Mucosa of descending colon (tissue), 3 donors: ENCODE measurements around the gene LRP1B. TPM values are rescaled to one million over a fixed set of nuclear protein-coding genes. Genes with fewer than 3 reads are reported as not detected.

Source experiments
- ATAC-seq: fragments of 200-7000 bp; cut with Tn5 transposase; one replicate; pipeline ENCODE4 v1.9.1; 2020; ENCODE audit warnings: mild to moderate bottlenecking, moderate library complexity
- DNase-seq, 3 donors: peaks; one replicate each; pipeline ENCODE4 v3.0.0-alpha.2; 2020
- H3K36me3 ChIP-seq: fragments of 200-600 bp; one replicate; pipeline ENCODE4 v1.8.0; 2021; ENCODE audit warnings: low read depth, mild to moderate bottlenecking
- H3K4me1 ChIP-seq: fragments of 200-600 bp; one replicate; pipeline ENCODE4 v1.8.0; 2021; ENCODE audit warnings: low read depth, mild to moderate bottlenecking
- H3K4me3 ChIP-seq: fragments of 200-600 bp; one replicate; pipeline ENCODE4 v1.8.0; 2021; ENCODE audit warnings: mild to moderate bottlenecking
- H3K9me3 ChIP-seq: fragments of 200-600 bp; one replicate; pipeline ENCODE4 v1.8.0; 2021; ENCODE audit warnings: mild to moderate bottlenecking
- CTCF ChIP-seq: fragments of 200-600 bp; IDR thresholded peaks from one replicate; pipeline ENCODE4 v1.8.0; 2022; ENCODE audit warnings: antibody characterized with exemption, mild to moderate bottlenecking
- intact Hi-C, 2 donors: fragments of 100-400 bp; cut with DNase I in 1 of 2; cut with micrococcal nuclease in 1 of 2; formaldehyde crosslinking; loops; one replicate each; pipeline versions ENCODE4 v1.11.0 to v1.11.1; 2022; cut with DNase I, micrococcal nuclease
- total RNA-seq, 3 donors: library from RNA; stranded (reverse); fragmentation: NEBNext Ultra II Directional in 2 of 3; extraction: Animal tissue kit (Norgen Biotek cat#: 25700) in 2 of 3; gene quantifications; one replicate each; pipeline versions ENCODE4 v1.2.1 to v1.2.4, GENCODE V29; 2021 to 2023
- donor health status: DM: no; HTN: no; CAD: no; lungs with moderate emphysema.
- donor health status: DM: no; HTN: no; CAD: no.
- donor health status: DM: no; HTN: yes; CAD: no.

The LRP1B gene
- total RNA-seq, 3 donors from 2014 or later: 0.12 to 1.6 (median 0.20) TPM

GRCh38 chr2:140862181-140862580, 1268.6 kb downstream of the LRP1B start:
- intact Hi-C loops: no loop called here
- Histone ChIP-seq H3K4me3 (no peak overlapping the region), H3K9me3 (no peaks in the 10 kb centered on the region), H3K4me1 (no peaks in the 10 kb centered on the region), H3K36me3 (no peaks in the 10 kb centered on the region)
- no peak for ATAC-seq
- TF ChIP-seq CTCF: no peak
- no peak for DNase-seq

- intact Hi-C loops: no loop called here
- no peaks in the 10 kb centered on the region for H3K9me3 ChIP-seq
- H3K4me3 ChIP-seq: no peak overlapping the region
- H3K4me1 ChIP-seq: no peaks in the 10 kb centered on the region
- no peak for DNase-seq
- H3K36me3 ChIP-seq: no peaks in the 10 kb centered on the region
- ATAC-seq: no peak
- no peak for TF ChIP-seq CTCF
Observed at GRCh38 chr2:140861666-140862065, 1269.2 kb downstream of the LRP1B start.

DNA sequence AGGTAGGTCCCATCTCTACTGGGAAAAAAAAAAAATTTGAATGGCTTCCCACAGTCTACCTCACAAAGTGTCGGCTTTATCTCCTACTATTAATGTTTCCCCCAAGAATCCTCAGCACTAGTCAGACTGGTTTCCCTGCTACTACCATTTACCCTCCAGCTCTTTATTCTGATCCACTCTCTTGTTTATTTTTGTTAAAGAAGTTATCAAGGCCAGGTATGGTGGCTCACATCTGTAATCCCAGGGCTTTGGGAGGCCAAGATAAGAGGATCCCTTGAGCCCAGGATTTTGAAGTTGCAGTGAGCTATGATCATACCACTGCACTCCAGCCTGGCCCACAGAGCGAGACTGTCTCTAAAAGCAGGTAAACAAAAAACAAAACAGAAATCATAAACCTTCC, 1275.3 kb downstream of the LRP1B start:
- TF ChIP-seq CTCF: no peak
- Histone ChIP-seq H3K9me3 (no peaks in the 10 kb centered on the region), H3K36me3 (no peaks in the 10 kb centered on the region), H3K4me1 (no peaks in the 10 kb centered on the region), H3K4me3 (no peak overlapping the region)
- no peak for ATAC-seq
- intact Hi-C loops: no loop called here
- no peak for DNase-seq

DNA sequence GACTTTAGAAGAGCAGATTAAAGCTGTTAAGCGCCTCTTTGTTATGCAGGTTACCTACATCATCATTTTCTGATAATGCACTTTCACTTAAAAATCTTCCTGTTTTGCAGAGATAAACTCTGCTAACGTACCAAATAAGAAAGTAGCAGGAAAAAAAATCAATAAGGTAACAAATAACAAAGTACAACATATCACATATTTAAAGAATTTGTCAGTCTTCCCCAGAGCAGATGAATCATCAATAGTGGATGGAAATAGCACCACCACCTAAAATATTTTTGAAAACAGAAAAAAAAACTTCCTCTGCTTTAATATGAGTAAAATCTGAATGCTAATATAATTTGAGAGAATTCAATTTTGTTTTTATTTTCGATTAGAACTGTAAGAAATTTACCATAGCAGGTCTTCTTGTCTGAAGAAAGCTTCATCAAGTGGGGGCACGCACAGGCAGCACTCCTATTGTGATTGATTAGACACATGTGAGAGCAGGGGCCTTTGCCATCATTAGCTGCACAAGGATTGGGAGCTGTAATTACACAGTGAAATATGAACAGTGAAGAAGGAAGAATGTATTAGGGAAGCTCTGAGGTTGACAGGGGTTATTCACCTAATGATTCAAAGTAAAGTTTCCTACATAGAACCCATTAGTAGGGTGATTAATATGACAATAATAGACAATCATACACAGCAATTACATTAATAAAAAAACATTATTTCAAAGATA, 1279.4 kb downstream of the LRP1B start:
- Histone ChIP-seq H3K9me3 (no peaks in the 10 kb centered on the region), H3K4me1 (no peaks in the 10 kb centered on the region), H3K4me3 (no peak overlapping the region), H3K36me3 (no peaks in the 10 kb centered on the region)
- intact Hi-C loops: no loop called here
- DNase-seq: no peak
- no peak for TF ChIP-seq CTCF
- no peak for ATAC-seq

DNA sequence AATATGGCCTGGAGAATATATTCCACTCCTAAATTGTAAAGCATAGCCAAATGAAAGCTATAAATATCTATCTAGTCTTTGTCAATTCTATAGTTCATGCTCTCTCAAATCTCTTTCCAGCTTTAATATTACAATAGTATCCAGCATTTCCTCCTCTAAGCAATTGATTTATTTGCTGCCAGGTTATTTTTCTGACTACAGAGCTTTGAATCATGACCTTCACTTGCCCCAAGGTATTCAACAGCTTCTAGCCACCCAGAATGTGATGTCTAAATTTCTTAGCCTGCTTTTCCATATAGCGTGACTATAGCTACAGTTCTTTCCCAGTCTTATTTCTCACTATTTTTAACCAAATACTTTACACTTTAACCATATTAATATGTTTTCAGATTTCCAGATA, 1287.6 kb downstream of the LRP1B start:
- no peak for TF ChIP-seq CTCF
- no peak for DNase-seq
- H3K4me1 ChIP-seq: no peaks in the 10 kb centered on the region
- no peaks in the 10 kb centered on the region for H3K9me3 ChIP-seq
- H3K4me3 ChIP-seq: no peak overlapping the region
- no peak for ATAC-seq
- intact Hi-C loops: no loop called here
- H3K36me3 ChIP-seq: no peaks in the 10 kb centered on the region

- Histone ChIP-seq H3K36me3 (no peaks in the 10 kb centered on the region), H3K9me3 (no peaks in the 10 kb centered on the region), H3K4me3 (no peak overlapping the region), H3K4me1 (no peaks in the 10 kb centered on the region)
- ATAC-seq: no peak
- no peak for TF ChIP-seq CTCF
- intact Hi-C loops: no loop called here
- DNase-seq: no peak
Observed at GRCh38 chr2:140842110-140842509, 1288.7 kb downstream of the LRP1B start.
